HepG2 (cell line): ENCODE data around the gene GSTCD.

ENCODE experiments used
- NFE2L2 ChIP-seq: fragments of 150-350 bp; IDR thresholded peaks from 2 replicates; pipeline ENCODE4 v1.6.1; 2014; ENCODE audit warnings: low read length
- TAF1 ChIP-seq: sonication (generic); formaldehyde crosslinking; IDR thresholded peaks from 2 replicates; pipeline ENCODE4 v1.4.0; 2020; ENCODE audit warnings: missing genetic modification reagents
- ZNF496 ChIP-seq: sonication (generic); formaldehyde crosslinking; IDR thresholded peaks from 2 replicates; pipeline ENCODE4 v1.8.1; 2023; ENCODE audit warnings: mild to moderate bottlenecking, moderate library complexity, missing genetic modification reagents; ENCODE audit not compliant: insufficient replicate concordance
- ZNF558 ChIP-seq: sonication (generic); formaldehyde crosslinking; IDR thresholded peaks from 2 replicates; pipeline ENCODE4 v1.9.0; 2022; ENCODE audit warnings: mild to moderate bottlenecking, missing genetic modification reagents, borderline replicate concordance
- ZNF678 ChIP-seq: sonication (generic); formaldehyde crosslinking; IDR thresholded peaks from 2 replicates; pipeline ENCODE4 v1.4.0; 2020; ENCODE audit warnings: mild to moderate bottlenecking, missing genetic modification reagents
- TF ChIP-seq, protein P1 (sequence below): sonication (generic); formaldehyde crosslinking; IDR thresholded peaks from 2 replicates; pipeline ENCODE4 v1.4.0; 2020; ENCODE audit warnings: missing genetic modification reagents
- TF ChIP-seq, protein P2 (sequence below): sonication (generic); formaldehyde crosslinking; IDR thresholded peaks from 2 replicates; pipeline ENCODE4 v1.5.0; 2020; ENCODE audit warnings: mild to moderate bottlenecking, missing genetic modification reagents, moderate library complexity
- TF ChIP-seq, protein P3 (sequence below): IDR thresholded peaks from 2 replicates; pipeline ENCODE4 v1.6.1; 2016; ENCODE audit warnings: missing compliant biosample characterization, missing genetic modification reagents, borderline replicate concordance

DNA sequence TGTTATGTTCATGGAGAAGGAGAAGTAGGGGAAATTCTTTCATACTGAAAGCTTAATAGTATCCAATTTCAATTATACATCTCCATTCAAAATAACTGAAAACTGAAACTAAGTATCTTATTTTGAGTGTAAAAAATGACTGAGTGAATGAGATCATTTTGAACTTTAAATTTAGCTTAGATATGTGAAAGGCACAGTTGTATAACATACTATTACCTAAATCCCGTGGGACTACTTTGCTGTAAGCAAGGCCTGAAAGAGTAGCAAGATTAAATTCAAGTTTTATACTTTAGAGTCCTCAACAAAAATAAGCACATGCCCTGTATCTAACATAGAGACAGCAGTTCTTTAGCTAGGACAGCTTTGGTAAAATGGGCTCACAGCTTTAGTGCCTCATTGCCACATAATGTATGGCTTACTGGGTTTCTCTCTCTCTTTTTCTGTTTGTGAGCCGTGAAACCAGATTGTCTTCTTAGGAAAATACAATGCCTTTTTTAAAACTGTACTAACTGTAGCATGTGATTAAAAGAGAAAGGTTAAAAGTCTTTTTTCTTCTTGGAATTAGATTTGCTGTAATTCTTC lies 43.2 kb downstream of the GSTCD start:
- TF ChIP-seq, protein P1, sequence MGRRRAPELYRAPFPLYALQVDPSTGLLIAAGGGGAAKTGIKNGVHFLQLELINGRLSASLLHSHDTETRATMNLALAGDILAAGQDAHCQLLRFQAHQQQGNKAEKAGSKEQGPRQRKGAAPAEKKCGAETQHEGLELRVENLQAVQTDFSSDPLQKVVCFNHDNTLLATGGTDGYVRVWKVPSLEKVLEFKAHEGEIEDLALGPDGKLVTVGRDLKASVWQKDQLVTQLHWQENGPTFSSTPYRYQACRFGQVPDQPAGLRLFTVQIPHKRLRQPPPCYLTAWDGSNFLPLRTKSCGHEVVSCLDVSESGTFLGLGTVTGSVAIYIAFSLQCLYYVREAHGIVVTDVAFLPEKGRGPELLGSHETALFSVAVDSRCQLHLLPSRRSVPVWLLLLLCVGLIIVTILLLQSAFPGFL (CRISPR knock-in tag) = no peak
- no peak for TF ChIP-seq ZNF496
- no peak for TF ChIP-seq ZNF558 (CRISPR knock-in tag)
- TF ChIP-seq, protein P2, sequence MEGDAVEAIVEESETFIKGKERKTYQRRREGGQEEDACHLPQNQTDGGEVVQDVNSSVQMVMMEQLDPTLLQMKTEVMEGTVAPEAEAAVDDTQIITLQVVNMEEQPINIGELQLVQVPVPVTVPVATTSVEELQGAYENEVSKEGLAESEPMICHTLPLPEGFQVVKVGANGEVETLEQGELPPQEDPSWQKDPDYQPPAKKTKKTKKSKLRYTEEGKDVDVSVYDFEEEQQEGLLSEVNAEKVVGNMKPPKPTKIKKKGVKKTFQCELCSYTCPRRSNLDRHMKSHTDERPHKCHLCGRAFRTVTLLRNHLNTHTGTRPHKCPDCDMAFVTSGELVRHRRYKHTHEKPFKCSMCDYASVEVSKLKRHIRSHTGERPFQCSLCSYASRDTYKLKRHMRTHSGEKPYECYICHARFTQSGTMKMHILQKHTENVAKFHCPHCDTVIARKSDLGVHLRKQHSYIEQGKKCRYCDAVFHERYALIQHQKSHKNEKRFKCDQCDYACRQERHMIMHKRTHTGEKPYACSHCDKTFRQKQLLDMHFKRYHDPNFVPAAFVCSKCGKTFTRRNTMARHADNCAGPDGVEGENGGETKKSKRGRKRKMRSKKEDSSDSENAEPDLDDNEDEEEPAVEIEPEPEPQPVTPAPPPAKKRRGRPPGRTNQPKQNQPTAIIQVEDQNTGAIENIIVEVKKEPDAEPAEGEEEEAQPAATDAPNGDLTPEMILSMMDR (CRISPR knock-in tag) = no peak
- TF ChIP-seq NFE2L2 = no peak
- no peak for TF ChIP-seq TAF1 (CRISPR knock-in tag)
- TF ChIP-seq, protein P3, sequence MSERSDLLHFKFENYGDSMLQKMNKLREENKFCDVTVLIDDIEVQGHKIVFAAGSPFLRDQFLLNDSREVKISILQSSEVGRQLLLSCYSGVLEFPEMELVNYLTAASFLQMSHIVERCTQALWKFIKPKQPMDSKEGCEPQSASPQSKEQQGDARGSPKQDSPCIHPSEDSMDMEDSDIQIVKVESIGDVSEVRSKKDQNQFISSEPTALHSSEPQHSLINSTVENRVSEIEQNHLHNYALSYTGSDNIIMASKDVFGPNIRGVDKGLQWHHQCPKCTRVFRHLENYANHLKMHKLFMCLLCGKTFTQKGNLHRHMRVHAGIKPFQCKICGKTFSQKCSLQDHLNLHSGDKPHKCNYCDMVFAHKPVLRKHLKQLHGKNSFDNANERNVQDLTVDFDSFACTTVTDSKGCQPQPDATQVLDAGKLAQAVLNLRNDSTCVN = no peak
- no peak for TF ChIP-seq ZNF678 (CRISPR knock-in tag)
